SU-DHL-6 (cell line): Measurements from ENCODE around the gene UCK2.

Source experiments
- CTCF ChIP-seq: fragments of 200-600 bp; sonication (generic); IDR thresholded peaks from one replicate; pipeline ENCODE4 v1.5.1; 2017; ENCODE audit warnings: antibody characterized with exemption, mild to moderate bottlenecking, low read length, moderate library complexity; ENCODE audit not compliant: insufficient read depth, poor library complexity, severe bottlenecking
- EZH2phosphoT487 ChIP-seq: fragments of 200-600 bp; sonication (generic), shearing (Covaris generic); conservative IDR thresholded peaks from 2 replicates; pipeline ENCODE4 v1.6.1; 2018; ENCODE audit warnings: mild to moderate bottlenecking, antibody characterized with exemption, low read length, moderate library complexity, mixed read lengths

- TF ChIP-seq CTCF (no peak), EZH2phosphoT487 (no peak)
Measured at GRCh38 chr1:165894591-165894990, 67.2 kb downstream of the UCK2 start.
